WTC11 (cell line): ENCODE data around the gene ISG20L2.

ENCODE experiments used
- ATF2 ChIP-seq: sonication (generic); formaldehyde crosslinking; IDR thresholded peaks from 2 replicates; pipeline ENCODE4 v1.8.1; 2022; ENCODE audit warnings: low read depth, missing genetic modification reagents, borderline replicate concordance
- ATF3 ChIP-seq: sonication (generic); formaldehyde crosslinking; conservative IDR thresholded peaks from 2 replicates; pipeline ENCODE4 v1.8.1; 2022; ENCODE audit warnings: mild to moderate bottlenecking, missing genetic modification reagents
- CREM ChIP-seq: sonication (generic); formaldehyde crosslinking; IDR thresholded peaks from 2 replicates; pipeline ENCODE4 v1.8.1; 2022; ENCODE audit warnings: mild to moderate bottlenecking, missing genetic modification reagents, moderate library complexity
- CTCF ChIP-seq: fragments of 200-600 bp; IDR thresholded peaks from 2 replicates; pipeline ENCODE4 v1.8.0; 2022; ENCODE audit warnings: antibody characterized with exemption
- MAX ChIP-seq: sonication (generic); formaldehyde crosslinking; IDR thresholded peaks from 2 replicates; pipeline ENCODE4 v1.8.0; 2022; ENCODE audit warnings: mild to moderate bottlenecking, missing genetic modification reagents
- NR1H2 ChIP-seq: sonication (generic); formaldehyde crosslinking; IDR thresholded peaks from 2 replicates; pipeline ENCODE4 v1.9.0; 2021; ENCODE audit warnings: mild to moderate bottlenecking, moderate library complexity, missing genetic modification reagents
- NR3C1 ChIP-seq: sonication (generic); formaldehyde crosslinking; conservative IDR thresholded peaks from 2 replicates; pipeline ENCODE4 v1.8.1; 2023; ENCODE audit warnings: low read depth, mild to moderate bottlenecking, missing genetic modification reagents
- RORB ChIP-seq: fragments of 250-450 bp; sonication (Bioruptor Pico); IDR thresholded peaks from 2 replicates; pipeline ENCODE4 v1.9.0; 2021; ENCODE audit warnings: mild to moderate bottlenecking
- SMAD3 ChIP-seq: sonication (generic); formaldehyde crosslinking; IDR thresholded peaks from 2 replicates; pipeline ENCODE4 v1.8.0; 2022; ENCODE audit warnings: missing genetic modification reagents, mild to moderate bottlenecking, borderline replicate concordance
- SP1 ChIP-seq: sonication (generic); formaldehyde crosslinking; conservative IDR thresholded peaks from 2 replicates; pipeline ENCODE4 v1.8.1; 2022; ENCODE audit warnings: missing genetic modification reagents
- ZNF121 ChIP-seq: sonication (generic); formaldehyde crosslinking; IDR thresholded peaks from 2 replicates; pipeline ENCODE4 v1.8.0; 2023; ENCODE audit warnings: missing genetic modification reagents
- ZNF232 ChIP-seq: sonication (generic); formaldehyde crosslinking; IDR thresholded peaks from 2 replicates; pipeline ENCODE4 v1.8.0; 2022; ENCODE audit warnings: mild to moderate bottlenecking, missing genetic modification reagents
- ZNF512 ChIP-seq: sonication (generic); formaldehyde crosslinking; IDR thresholded peaks from 2 replicates; pipeline ENCODE4 v1.8.1; 2022; ENCODE audit warnings: missing genetic modification reagents, borderline replicate concordance

- TF ChIP-seq CTCF: no peak
- no peak for TF ChIP-seq ATF2
- no peak for TF ChIP-seq RORB (CRISPR knock-in tag)
- TF ChIP-seq MAX: no peak
- TF ChIP-seq ATF3 (CRISPR knock-in tag): no peak
- TF ChIP-seq SMAD3 (CRISPR knock-in tag): no peak
- no peak for TF ChIP-seq ZNF121 (CRISPR knock-in tag)
- no peak for TF ChIP-seq ZNF512 (CRISPR knock-in tag)
- TF ChIP-seq SP1 (CRISPR knock-in tag): no peak
- TF ChIP-seq NR1H2: no peak
- no peak for TF ChIP-seq NR3C1 (CRISPR knock-in tag)
- TF ChIP-seq ZNF232 (CRISPR knock-in tag): no peak
- no peak for TF ChIP-seq CREM (CRISPR knock-in tag)
Observed at GRCh38 chr1:156696755-156697154, 31.8 kb downstream of the ISG20L2 start.
